ENCODE measurements around the gene TBX4. TPM values are rescaled to one million over a fixed set of nuclear protein-coding genes. Genes with fewer than 3 reads are reported as not detected.

The TBX4 gene
- total and polyA plus RNA-seq, 2 of the 13 experiments (the other 11 are each of a cell fraction or from before 2014, with no cell fraction given), result 0.11 to 1.1 TPM

DNA sequence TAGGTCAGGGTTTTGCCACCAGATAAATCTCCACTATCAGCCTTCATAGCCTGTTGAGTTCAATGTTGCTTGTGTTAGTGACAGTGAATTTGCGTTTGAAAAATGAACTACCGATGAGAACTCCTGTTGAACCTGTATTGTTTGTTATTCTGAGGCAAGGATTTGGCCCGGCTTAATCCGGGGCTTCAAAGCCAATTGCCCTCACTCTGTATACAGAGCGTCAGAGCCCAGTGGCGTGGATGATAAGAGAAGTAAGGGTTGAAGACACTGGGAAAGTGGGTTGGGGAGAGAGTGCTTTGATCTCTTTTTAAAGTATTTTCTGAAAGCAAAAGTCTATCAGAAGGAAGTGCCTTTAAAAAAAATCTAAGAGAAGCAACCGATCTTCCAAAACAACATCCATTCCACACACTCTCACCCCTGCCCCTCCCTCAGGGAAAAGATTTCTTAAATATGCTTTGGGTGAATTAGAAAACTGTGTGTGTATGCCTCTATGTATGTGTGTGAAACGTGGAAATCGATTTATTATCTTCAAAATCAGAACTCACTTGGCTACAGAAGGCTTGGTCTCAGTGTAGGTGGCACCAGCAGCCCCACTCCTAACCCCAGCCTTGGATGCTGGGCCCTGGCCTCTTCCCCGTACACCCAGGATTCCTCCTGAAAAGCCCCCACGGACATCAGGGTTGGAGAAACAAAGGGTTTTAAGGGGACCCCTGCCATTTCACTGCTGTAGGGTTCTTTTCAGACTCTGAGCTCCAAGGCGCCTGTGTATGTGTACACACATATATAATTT is 8.8 kb downstream of the TBX4 start (continued):
- TF ChIP-seq, protein P1, sequence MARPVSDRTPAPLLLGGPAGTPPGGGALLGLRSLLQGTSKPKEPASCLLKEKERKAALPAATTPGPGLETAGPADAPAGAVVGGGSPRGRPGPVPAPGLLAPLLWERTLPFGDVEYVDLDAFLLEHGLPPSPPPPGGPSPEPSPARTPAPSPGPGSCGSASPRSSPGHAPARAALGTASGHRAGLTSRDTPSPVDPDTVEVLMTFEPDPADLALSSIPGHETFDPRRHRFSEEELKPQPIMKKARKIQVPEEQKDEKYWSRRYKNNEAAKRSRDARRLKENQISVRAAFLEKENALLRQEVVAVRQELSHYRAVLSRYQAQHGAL (CRISPR knock-in tag; IDR thresholded peaks at IDR 0.05; ENCODE audit: not compliant biosample characterization), result no peak
- TF ChIP-seq ZNF180 (CRISPR knock-in tag; IDR thresholded peaks at IDR 0.05; ENCODE audit: borderline replicate concordance, low read depth) (no peak), KDM2A (CRISPR knock-in tag; IDR thresholded peaks at IDR 0.05; ENCODE audit: borderline replicate concordance, low read depth) (no peak; the same call in 1 of the 2 replicates), ZNF782 (CRISPR knock-in tag; IDR thresholded peaks at IDR 0.05; ENCODE audit: borderline replicate concordance) (no peak), JUND (CRISPR knock-in tag; IDR thresholded peaks at IDR 0.05) (no peak), ZNF362 (CRISPR knock-in tag; IDR thresholded peaks at IDR 0.05; ENCODE audit: borderline replicate concordance) (peak; percentile 67; the same call in 1 of the 2 replicates), ZNF547 (CRISPR knock-in tag; IDR thresholded peaks at IDR 0.05) (no peak), KAT7 (CRISPR knock-in tag; IDR thresholded peaks at IDR 0.05; ENCODE audit: borderline replicate concordance) (0 out of 2 replicates have a peak, but pooled peaks have one; percentile 14), CENPBD1 (CRISPR knock-in tag; IDR thresholded peaks at IDR 0.05; ENCODE audit: borderline replicate concordance, low read depth) (no peak), CENPT (CRISPR knock-in tag; IDR thresholded peaks at IDR 0.05; ENCODE audit: low read depth) (no peak), DMTF1 (CRISPR knock-in tag; IDR thresholded peaks at IDR 0.05) (no peak), E2F1 (CRISPR knock-in tag; IDR thresholded peaks at IDR 0.05) (no peak), ZNF251 (CRISPR knock-in tag; IDR thresholded peaks at IDR 0.05) (no peak)
- TF ChIP-seq, protein P2, sequence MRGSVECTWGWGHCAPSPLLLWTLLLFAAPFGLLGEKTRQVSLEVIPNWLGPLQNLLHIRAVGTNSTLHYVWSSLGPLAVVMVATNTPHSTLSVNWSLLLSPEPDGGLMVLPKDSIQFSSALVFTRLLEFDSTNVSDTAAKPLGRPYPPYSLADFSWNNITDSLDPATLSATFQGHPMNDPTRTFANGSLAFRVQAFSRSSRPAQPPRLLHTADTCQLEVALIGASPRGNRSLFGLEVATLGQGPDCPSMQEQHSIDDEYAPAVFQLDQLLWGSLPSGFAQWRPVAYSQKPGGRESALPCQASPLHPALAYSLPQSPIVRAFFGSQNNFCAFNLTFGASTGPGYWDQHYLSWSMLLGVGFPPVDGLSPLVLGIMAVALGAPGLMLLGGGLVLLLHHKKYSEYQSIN (CRISPR knock-in tag; IDR thresholded peaks at IDR 0.05; ENCODE audit: borderline replicate concordance), result no peak
- TF ChIP-seq, protein P3, sequence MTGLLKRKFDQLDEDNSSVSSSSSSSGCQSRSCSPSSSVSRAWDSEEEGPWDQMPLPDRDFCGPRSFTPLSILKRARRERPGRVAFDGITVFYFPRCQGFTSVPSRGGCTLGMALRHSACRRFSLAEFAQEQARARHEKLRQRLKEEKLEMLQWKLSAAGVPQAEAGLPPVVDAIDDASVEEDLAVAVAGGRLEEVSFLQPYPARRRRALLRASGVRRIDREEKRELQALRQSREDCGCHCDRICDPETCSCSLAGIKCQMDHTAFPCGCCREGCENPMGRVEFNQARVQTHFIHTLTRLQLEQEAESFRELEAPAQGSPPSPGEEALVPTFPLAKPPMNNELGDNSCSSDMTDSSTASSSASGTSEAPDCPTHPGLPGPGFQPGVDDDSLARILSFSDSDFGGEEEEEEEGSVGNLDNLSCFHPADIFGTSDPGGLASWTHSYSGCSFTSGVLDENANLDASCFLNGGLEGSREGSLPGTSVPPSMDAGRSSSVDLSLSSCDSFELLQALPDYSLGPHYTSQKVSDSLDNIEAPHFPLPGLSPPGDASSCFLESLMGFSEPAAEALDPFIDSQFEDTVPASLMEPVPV (CRISPR knock-in tag; IDR thresholded peaks at IDR 0.05), result no peak

All from HepG2 (cell line).